Measurements from ENCODE around the gene GSTK1.
"Not testable (repeated sequence)": the region's sequence is repeated elsewhere in the genome, so short reads cannot be mapped to it uniquely, and the experiment has no call there.

Gene GSTK1

DNA sequence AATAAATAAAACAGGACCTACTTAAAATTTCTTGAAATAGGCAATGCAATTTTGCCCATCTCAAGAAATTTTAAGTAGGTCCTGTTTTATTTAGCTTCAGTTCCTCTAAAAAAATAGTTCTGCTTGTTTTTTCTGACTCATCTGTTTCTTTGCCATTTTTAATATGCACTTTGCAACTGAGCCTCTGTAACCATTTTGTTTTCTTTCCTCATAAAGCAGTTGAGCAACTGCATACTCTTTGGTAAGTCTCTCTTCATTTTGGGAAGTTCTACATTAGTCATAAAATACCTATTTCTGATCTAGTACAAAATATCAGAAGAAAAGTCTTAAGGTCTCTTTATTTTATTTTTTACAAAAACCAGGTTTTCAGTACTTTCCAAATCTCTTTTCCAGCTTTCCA lies 23.4 kb upstream of the GSTK1 start:
- no peak for DNase-seq

- DNase-seq, result peak; percentile 61 to 74
Measured at GRCh38 chr7:143240291-143241168, 22.7 kb upstream of the GSTK1 start.

DNA sequence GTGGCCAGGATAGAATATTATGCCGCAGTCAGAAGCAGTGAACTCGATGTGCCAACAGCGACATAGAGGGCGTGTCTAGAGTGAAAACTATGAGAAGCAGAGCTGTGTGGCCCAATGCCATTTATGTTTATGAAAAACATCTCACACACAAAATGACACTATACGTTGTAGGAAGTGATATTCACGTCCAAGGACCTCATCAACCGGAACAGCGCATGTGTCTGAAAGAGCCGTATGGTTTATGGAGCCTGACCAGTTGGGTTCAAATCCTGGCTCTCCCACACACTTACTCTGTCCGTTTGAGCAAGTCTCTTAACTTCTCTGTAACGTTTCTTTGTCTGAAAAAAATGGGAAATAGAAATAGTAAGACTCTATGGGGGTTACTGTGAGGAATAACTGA lies 20.9 kb upstream of the GSTK1 start:
- DNase-seq, result no peak

- DNase-seq, result no peak
Measured at GRCh38 chr7:143243111-143243510, 20.1 kb upstream of the GSTK1 start.

GRCh38 chr7:143243614-143244013 lies 19.6 kb upstream of the GSTK1 start:
- no peak for DNase-seq

GRCh38 chr7:143244321-143244720 lies 18.9 kb upstream of the GSTK1 start:
- DNase-seq, result no peak

- DNase-seq, result no peak
Measured at GRCh38 chr7:143245123-143245522, 18.1 kb upstream of the GSTK1 start.

- no peak for DNase-seq
Measured at GRCh38 chr7:143247372-143247771, 15.9 kb upstream of the GSTK1 start.

DNA sequence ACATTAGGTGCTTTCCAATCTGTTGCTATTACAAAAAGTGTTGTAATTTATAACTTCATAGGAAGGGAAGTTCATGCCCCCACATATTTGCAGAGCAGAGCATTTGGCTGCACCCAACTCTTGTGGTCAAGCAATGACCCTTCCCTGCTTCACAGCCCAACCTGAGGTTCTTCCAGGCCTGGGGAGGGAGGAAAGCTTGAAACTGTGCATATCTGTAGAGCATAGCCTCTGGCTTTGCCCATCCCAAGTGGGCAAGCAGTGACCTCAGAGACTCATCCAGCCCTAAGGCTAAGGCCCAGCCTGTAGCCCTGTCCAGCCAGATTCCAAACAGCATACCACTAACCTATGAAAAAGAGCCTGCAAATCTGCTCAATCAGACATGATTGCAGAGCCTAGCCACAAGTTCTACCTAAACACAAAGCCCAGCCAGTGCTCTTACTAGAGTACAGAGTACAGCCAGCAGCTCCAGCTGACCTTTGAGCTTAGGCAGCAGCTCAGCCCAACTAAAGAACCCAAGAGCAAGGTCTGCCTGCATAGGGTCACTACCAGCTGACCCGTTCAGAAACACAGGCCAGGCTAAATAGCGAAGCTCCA lies 14.4 kb upstream of the GSTK1 start:
- no peak for DNase-seq

GRCh38 chr7:143250199-143250598 lies 13.0 kb upstream of the GSTK1 start:
- no peak for DNase-seq

- no peak for DNase-seq
Measured at GRCh38 chr7:143250822-143251221, 12.4 kb upstream of the GSTK1 start.

GRCh38 chr7:143252006-143252405 lies 11.2 kb upstream of the GSTK1 start:
- no peak for DNase-seq

GRCh38 chr7:143255564-143255963 lies 7.7 kb upstream of the GSTK1 start:
- DNase-seq, result no peak

- DNase-seq, result no peak
Measured at GRCh38 chr7:143256325-143256724, 6.9 kb upstream of the GSTK1 start.

DNA sequence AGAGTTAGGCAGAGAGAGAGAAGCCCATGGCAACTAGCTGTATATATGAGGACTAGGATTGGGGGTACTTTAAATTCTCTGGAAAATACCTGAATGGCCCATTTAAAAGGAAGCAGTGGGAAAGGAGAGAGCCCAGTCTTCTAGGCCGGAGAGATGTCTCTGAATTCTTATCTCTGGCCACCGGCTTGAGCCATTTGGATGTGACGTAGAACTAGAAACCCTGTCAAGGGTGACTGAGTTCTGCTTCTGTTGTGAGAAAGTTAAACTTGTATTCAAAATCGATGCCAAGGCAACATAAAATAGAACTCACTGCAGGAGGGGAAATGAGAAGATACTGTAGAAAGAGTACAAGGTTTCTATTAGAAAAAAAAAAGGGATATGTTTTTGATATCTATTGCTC lies 6.3 kb upstream of the GSTK1 start:
- no peak for DNase-seq

- no peak for DNase-seq
Measured at GRCh38 chr7:143257501-143257900, 5.7 kb upstream of the GSTK1 start.

- no peak for DNase-seq
Measured at GRCh38 chr7:143258831-143259230, 4.4 kb upstream of the GSTK1 start.

GRCh38 chr7:143259765-143260164 lies 3.5 kb upstream of the GSTK1 start:
- no peak for DNase-seq

- no peak for DNase-seq
Measured at GRCh38 chr7:143261901-143262300, 1.3 kb upstream of the GSTK1 start.

DNA sequence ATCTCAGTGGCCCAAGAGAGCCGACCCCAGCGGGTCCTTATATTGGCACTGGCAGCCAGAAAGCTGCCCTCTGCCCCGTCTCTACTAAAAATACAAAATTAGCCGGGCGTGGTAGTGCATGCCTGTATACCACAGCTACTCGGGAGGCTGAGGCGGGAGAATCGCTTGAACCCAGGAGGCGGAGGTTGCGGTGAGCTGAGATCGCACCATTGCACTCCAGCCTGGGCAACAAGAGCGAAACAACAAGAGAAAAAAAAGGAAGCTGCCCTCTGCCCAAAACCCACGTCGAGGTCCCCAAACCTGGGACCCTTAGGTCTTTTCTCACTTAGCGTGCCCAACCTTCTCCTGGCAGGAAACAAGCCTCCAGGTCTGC lies 941 bp downstream of the GSTK1 start:
- DNase-seq, result not testable (repeated sequence)

DNA sequence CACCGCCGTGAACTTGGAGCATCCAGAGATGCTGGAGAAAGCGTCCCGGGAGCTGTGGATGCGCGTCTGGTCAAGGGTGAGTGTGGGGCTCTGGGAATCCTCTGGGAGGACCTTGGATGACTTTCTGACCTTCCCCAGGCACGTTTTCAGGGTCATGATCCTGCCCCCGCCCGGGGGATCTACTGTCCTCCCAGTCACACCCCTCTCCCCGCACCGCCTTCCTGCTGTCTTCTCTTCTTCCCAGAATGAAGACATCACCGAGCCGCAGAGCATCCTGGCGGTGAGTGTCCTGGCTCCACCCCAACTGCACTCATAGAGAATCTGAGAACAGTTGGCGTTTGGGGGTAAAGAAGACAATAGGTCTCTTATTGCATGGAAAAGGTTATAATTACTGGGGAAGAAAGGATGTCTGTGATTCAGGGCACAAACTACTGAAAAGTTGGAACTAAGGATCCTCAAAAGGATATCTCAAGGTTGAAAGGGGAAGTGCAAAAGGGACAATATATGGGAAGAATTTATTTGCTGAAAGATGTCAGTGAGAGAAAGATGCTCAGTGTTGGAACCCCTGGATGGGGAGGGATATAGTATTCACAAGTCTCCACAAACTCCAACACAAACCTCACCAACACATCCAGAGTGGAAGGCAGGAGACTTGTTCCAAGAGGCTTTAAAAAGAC lies 1.9 kb downstream of the GSTK1 start:
- no peak for DNase-seq

- DNase-seq, result no peak
Measured at GRCh38 chr7:143269251-143269650, 6.0 kb downstream of the GSTK1 start.

DNA sequence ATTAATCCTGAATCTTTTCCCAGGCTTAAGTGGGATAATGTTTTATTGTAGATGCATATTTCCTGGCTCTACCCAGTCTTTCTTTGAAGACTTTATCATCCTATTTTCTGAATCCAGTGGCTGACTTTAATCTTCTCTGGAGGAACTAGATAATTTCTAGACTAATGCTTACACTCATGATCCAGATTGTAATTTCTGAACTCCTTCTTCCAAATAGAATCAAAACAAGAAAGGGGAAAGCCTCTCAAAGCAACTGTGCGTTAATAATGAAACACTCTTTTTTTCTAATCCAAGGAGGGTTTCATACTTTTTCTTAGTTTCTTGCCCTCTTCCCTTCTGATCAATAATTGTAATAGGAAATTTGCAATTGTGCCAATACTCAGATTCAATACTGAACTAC lies 8.0 kb downstream of the GSTK1 start:
- DNase-seq, result no peak

- no peak for DNase-seq
Measured at GRCh38 chr7:143272871-143273270, 9.6 kb downstream of the GSTK1 start.
